Fibroblast of villous mesenchyme (primary cell): ENCODE data around the gene COTL1. TPM values are rescaled to one million over a fixed set of nuclear protein-coding genes. Genes with fewer than 3 reads are reported as not detected.
"Not testable (repeated sequence)": the region's sequence is repeated elsewhere in the genome, so short reads cannot be mapped to it uniquely, and the experiment has no call there.

Source experiments
- DNase-seq: peaks from one replicate; pipeline ENCODE4 v3.0.0-alpha.2; 2010; ENCODE audit warnings: low read depth
- H3K4me3 ChIP-seq: 2 replicates; pipeline ENCODE4 v1.5.1; 2011; ENCODE audit warnings: low read depth, mild to moderate bottlenecking, low read length
- total RNA-seq: library from RNA; depleted of rRNA; stranded (reverse); fragments of >200 nt; gene quantifications from 2 replicates; pipeline ENCODE4 v1.2.3, GENCODE V29; 2012
- TF ChIP-seq, protein P1 (sequence below): IDR thresholded peaks from 2 replicates; pipeline ENCODE4 v1.5.1; 2012; ENCODE audit warnings: low read depth, mild to moderate bottlenecking, low read length; ENCODE audit not compliant: insufficient read depth

Gene COTL1
- total RNA-seq, 1 donor, result 265 TPM

GRCh38 chr16:84635702-84636101, 17.8 kb upstream of the COTL1 start:
- DNase-seq, result no peak
- no peak overlapping the region for H3K4me3 ChIP-seq
- TF ChIP-seq, protein P1, sequence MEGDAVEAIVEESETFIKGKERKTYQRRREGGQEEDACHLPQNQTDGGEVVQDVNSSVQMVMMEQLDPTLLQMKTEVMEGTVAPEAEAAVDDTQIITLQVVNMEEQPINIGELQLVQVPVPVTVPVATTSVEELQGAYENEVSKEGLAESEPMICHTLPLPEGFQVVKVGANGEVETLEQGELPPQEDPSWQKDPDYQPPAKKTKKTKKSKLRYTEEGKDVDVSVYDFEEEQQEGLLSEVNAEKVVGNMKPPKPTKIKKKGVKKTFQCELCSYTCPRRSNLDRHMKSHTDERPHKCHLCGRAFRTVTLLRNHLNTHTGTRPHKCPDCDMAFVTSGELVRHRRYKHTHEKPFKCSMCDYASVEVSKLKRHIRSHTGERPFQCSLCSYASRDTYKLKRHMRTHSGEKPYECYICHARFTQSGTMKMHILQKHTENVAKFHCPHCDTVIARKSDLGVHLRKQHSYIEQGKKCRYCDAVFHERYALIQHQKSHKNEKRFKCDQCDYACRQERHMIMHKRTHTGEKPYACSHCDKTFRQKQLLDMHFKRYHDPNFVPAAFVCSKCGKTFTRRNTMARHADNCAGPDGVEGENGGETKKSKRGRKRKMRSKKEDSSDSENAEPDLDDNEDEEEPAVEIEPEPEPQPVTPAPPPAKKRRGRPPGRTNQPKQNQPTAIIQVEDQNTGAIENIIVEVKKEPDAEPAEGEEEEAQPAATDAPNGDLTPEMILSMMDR, result no peak

- no peak overlapping the region for H3K4me3 ChIP-seq
- peak; percentile 72 for DNase-seq
- TF ChIP-seq, protein P1, result no peak
These were observed 15.7 kb upstream of the COTL1 start for GRCh38 chr16:84633622-84634021.

DNA sequence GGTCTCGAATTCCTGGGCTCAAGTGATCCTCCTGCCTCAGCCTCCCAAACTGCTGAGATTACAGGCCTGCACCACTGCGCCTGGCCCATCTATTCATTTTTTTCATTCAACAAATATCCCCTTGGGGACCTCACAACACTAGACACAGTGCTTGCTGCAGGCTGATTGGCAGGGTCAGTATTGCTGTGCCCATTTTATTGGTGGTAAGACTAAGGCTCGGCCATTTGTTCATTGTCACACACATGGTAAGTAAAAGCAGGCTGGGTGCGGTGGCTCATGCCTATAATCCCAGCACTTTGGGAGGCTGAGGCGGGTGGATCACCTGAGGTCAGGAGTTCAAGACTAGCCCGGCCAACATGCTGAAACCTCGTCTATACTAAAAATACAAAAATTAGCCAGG, 15.0 kb upstream of the COTL1 start:
- not testable (repeated sequence) for H3K4me3 ChIP-seq, DNase-seq

- DNase-seq, result no peak
- no peak overlapping the region for H3K4me3 ChIP-seq
- TF ChIP-seq, protein P1, result no peak
These were observed 14.0 kb upstream of the COTL1 start for GRCh38 chr16:84631886-84632285.

- TF ChIP-seq, protein P1, result no peak
- DNase-seq, result no peak
- H3K4me3 ChIP-seq, result no peak overlapping the region
These were observed 13.2 kb upstream of the COTL1 start for GRCh38 chr16:84631153-84631466.

GRCh38 chr16:84630446-84631152, 12.7 kb upstream of the COTL1 start:
- H3K4me3 ChIP-seq, result no peak overlapping the region
- no peak for DNase-seq
- TF ChIP-seq, protein P1, result no peak

DNA sequence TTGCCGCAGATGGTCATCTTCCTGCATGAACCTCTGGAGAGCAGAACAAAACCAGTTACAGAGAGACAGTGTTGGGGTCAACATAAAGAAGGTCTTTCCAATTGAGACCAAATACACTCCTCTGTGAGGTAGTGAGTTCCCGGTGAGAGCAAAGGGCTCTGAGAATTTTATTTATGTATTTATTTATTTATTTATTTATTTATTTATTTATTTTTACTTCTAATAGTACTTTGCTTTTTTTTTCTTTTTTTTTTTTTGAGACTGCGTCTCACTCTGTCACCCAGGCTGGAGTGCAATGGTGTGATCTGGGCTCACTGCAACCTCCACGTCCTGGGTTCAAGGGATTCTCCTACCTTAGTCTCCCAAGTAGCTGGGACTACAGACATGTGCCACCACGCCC, 12.1 kb upstream of the COTL1 start:
- no peak for DNase-seq

More for the DNA sequence above, 12.1 kb upstream of the COTL1 start:
- H3K4me3 ChIP-seq, result no peak overlapping the region
- TF ChIP-seq, protein P1, result no peak
